IMR-90 (cell line): ENCODE data around the gene PRAMEF2. TPM values are rescaled to one million over a fixed set of nuclear protein-coding genes. Genes with fewer than 3 reads are reported as not detected.
"Not testable (repeated sequence)": the region's sequence is repeated elsewhere in the genome, so short reads cannot be mapped to it uniquely, and the experiment has no call there.

Source experiments
- ATAC-seq: fragments of 200-7000 bp; cut with Tn5 transposase; 2 replicates; pipeline ENCODE4 v1.9.1; 2020; ENCODE audit warnings: low read depth, mild to moderate bottlenecking, moderate library complexity
- BruUV-seq: library from RNA; stranded (reverse); fragments of 400-500 nt; replicated peaks from 2 replicates; lab custom pipeline; 2021; lab: Mats Ljungman, UMichigan
- CTCF ChIA-PET: fragments of 300-600 bp; formaldehyde crosslinking; extraction: SDS; loops from one replicate; lab custom pipeline; 2021; ENCODE audit warnings: antibody characterized with exemption; lab: Yijun Ruan, JAX
- POLR2A ChIA-PET: fragments of 300-600 bp; sonication (Branson Sonifier 250); formaldehyde crosslinking; loops from one replicate; lab custom pipeline; 2022; ENCODE audit warnings: antibody characterized with exemption; ENCODE audit not compliant: unreplicated experiment; lab: Charles Lee
- DNase-seq: peaks from one replicate; pipeline ENCODE4 v3.0.0; 2013
- H2AFZ ChIP-seq: replicated peaks from 2 replicates; pipeline ENCODE3; 2013; ENCODE audit warnings: low read length, mild to moderate bottlenecking; ENCODE audit not compliant: poor library complexity
- H2AK5ac ChIP-seq: 2 replicates; pipeline ENCODE4 v1.6.1; 2013; ENCODE audit warnings: low read depth, low read length, inconsistent platforms
- H2AK9ac ChIP-seq: replicated peaks from 2 replicates; pipeline ENCODE3; 2013; ENCODE audit warnings: mild to moderate bottlenecking, low read depth, low read length, moderate library complexity; ENCODE audit not compliant: poor library complexity
- H2BK120ac ChIP-seq: 2 replicates; pipeline ENCODE4 v1.6.1; 2013; ENCODE audit warnings: low read depth, low read length, inconsistent platforms
- H2BK15ac ChIP-seq: 3 replicates; pipeline ENCODE4 v1.6.1; 2013; ENCODE audit warnings: low read depth, low read length, inconsistent platforms
- H2BK20ac ChIP-seq: 2 replicates; pipeline ENCODE4 v1.6.1; 2013; ENCODE audit warnings: low read depth, mild to moderate bottlenecking, inconsistent platforms, low read length, moderate library complexity
- H2BK5ac ChIP-seq: 2 replicates; pipeline ENCODE4 v1.6.1; 2013; ENCODE audit warnings: mild to moderate bottlenecking, low read depth, low read length, inconsistent platforms; ENCODE audit not compliant: poor library complexity, severe bottlenecking
- H3K14ac ChIP-seq: replicated peaks from 2 replicates; pipeline ENCODE4 v1.6.1; 2013; ENCODE audit warnings: low read depth, low read length, inconsistent platforms
- H3K18ac ChIP-seq: 2 replicates; pipeline ENCODE4 v1.6.1; 2013; ENCODE audit warnings: low read depth, low read length, control low read depth
- H3K23ac ChIP-seq: 2 replicates; pipeline ENCODE4 v1.6.1; 2013; ENCODE audit warnings: low read depth, low read length, inconsistent platforms
- H3K27ac ChIP-seq: 2 replicates; pipeline ENCODE4 v1.5.1; 2013; ENCODE audit warnings: mild to moderate bottlenecking, control low read depth, low read length; ENCODE audit not compliant: insufficient read depth
- H3K27me3 ChIP-seq: 2 replicates; pipeline ENCODE4 v1.6.1; 2013; ENCODE audit warnings: low read length; ENCODE audit not compliant: control insufficient read depth, insufficient read depth
- H3K36me3 ChIP-seq: 2 replicates; pipeline ENCODE4 v1.6.1; 2013; ENCODE audit warnings: low read length, mixed read lengths; ENCODE audit not compliant: control insufficient read depth, insufficient read depth
- H3K4ac ChIP-seq: 2 replicates; pipeline ENCODE4 v1.6.1; 2013; ENCODE audit warnings: low read depth, low read length, inconsistent platforms
- H3K4me1 ChIP-seq: 2 replicates; pipeline ENCODE4 v1.6.1; 2013; ENCODE audit warnings: low read length, mixed read lengths; ENCODE audit not compliant: control insufficient read depth, insufficient read depth
- H3K4me2 ChIP-seq: 2 replicates; pipeline ENCODE4 v1.6.1; 2013; ENCODE audit warnings: low read depth, mild to moderate bottlenecking, control low read depth, low read length, moderate library complexity
- H3K4me3 ChIP-seq: 2 replicates; pipeline ENCODE4 v1.5.1; 2013; ENCODE audit warnings: low read depth, mild to moderate bottlenecking, control low read depth, low read length, moderate library complexity; ENCODE audit not compliant: insufficient read depth
- H3K56ac ChIP-seq: 2 replicates; pipeline ENCODE4 v1.6.1; 2013; ENCODE audit warnings: low read length, inconsistent platforms; ENCODE audit not compliant: insufficient read depth; ENCODE audit errors: extremely low read depth
- H3K79me1 ChIP-seq, 2 experiments: 2 replicates each; pipeline ENCODE4 v1.6.1; 2013; ENCODE audit warnings: low read length in 2 of 2, inconsistent platforms in 1 of 2, low read depth in 1 of 2
- H3K9ac ChIP-seq: 2 replicates; pipeline ENCODE4 v1.6.1; 2013; ENCODE audit warnings: low read depth, low read length, control low read depth
- H3K9me1 ChIP-seq: 2 replicates; pipeline ENCODE4 v1.6.1; 2013; ENCODE audit warnings: low read length, inconsistent platforms; ENCODE audit not compliant: insufficient read depth
- H3K9me3 ChIP-seq: 2 replicates; pipeline ENCODE4 v1.6.1; 2013; ENCODE audit warnings: low read length; ENCODE audit not compliant: control insufficient read depth, insufficient read depth
- H4K20me1 ChIP-seq: 2 replicates; pipeline ENCODE4 v1.6.1; 2013; ENCODE audit warnings: low read length, inconsistent platforms; ENCODE audit not compliant: insufficient read depth
- H4K5ac ChIP-seq: 2 replicates; pipeline ENCODE4 v1.6.1; 2013; ENCODE audit warnings: mild to moderate bottlenecking, low read depth, low read length, control low read depth
- H4K8ac ChIP-seq, 2 experiments: 2 replicates each; pipeline ENCODE4 v1.6.1; 2013; ENCODE audit warnings: low read depth in 2 of 2, low read length in 2 of 2, control low read depth in 1 of 2, inconsistent platforms in 1 of 2
- H4K91ac ChIP-seq: 2 replicates; pipeline ENCODE4 v1.6.1; 2013; ENCODE audit warnings: low read depth, low read length, inconsistent platforms; ENCODE audit not compliant: insufficient read depth
- WGBS, 2 experiments: methylation state at CpG; one replicate each; pipeline versions ENCODE4 v1.1.5 to v1.1.7; 2013; ENCODE audit warnings: missing lambda C conversion rate in 2 of 2; ENCODE audit not compliant: insufficient read length in 1 of 2; ENCODE audit errors: extremely low coverage in 2 of 2; 5-methylcytosine and 5-hydroxymethylcytosine counted together
- dilution Hi-C: fragments of 300-500 bp; cut with HindIII; formaldehyde crosslinking; loops from one replicate; pipeline ENCODE4 v1.14.3; 2018; ENCODE audit warnings: low sequenced_read_pairs; ENCODE audit not compliant: unreplicated experiment
- in situ Hi-C: fragments of 300-500 bp; cut with MboI; formaldehyde crosslinking; loops from 3 replicates; pipeline ENCODE4 v1.14.3; 2019; ENCODE audit warnings: low sequenced_read_pairs, inconsistent platforms, mixed read lengths
- intact Hi-C: fragments of 100-400 bp; cut with micrococcal nuclease; formaldehyde crosslinking; loops from 2 replicates; pipeline ENCODE4 v1.10.0; 2022
- polyA plus RNA-seq, 3 experiments: library from polyadenylated mRNA; depleted of rRNA; stranded (reverse); fragments of >200 nt; gene quantifications; 2 replicates each; pipeline ENCODE4 v1.2.3, GENCODE V29; 2012; ENCODE audit warnings: low replicate concordance in 1 of 3
- total RNA-seq: library from RNA; depleted of rRNA; stranded (reverse); fragments of >200 nt; gene quantifications from 2 replicates; pipeline ENCODE4 v1.2.3, GENCODE V29; 2012

Gene PRAMEF2
- total and polyA plus RNA-seq, 2 of the 4 experiments (the other 2 are of a cell fraction) = not detected

- H3K9me3 ChIP-seq, H3K9ac ChIP-seq, intact Hi-C loops, H3K79me1 ChIP-seq, ATAC-seq, H2BK15ac ChIP-seq, H2AK9ac ChIP-seq, H3K4me3 ChIP-seq, H3K56ac ChIP-seq, H4K5ac ChIP-seq, H3K36me3 ChIP-seq, H3K9me1 ChIP-seq, H4K20me1 ChIP-seq, H3K18ac ChIP-seq, H3K4me1 ChIP-seq, H2AK5ac ChIP-seq, in situ Hi-C loops, H3K4me2 ChIP-seq, H4K8ac ChIP-seq, H3K14ac ChIP-seq, H3K4ac ChIP-seq, H3K23ac ChIP-seq, dilution Hi-C loops, H2AFZ ChIP-seq, DNase-seq, H2BK20ac ChIP-seq, H4K91ac ChIP-seq, H3K27me3 ChIP-seq, POLR2A ChIA-PET, CTCF ChIA-PET, H2BK120ac ChIP-seq, H2BK5ac ChIP-seq, H3K27ac ChIP-seq, BruUV-seq: not testable (repeated sequence)
- WGBS, 2 experiments = no CpG with 5 or more reads among the region's 7 CpGs
Measured at GRCh38 chr1:12863131-12863880, 6.4 kb downstream of the PRAMEF2 start.

- H3K4ac ChIP-seq, POLR2A ChIA-PET, H2BK15ac ChIP-seq, H3K27ac ChIP-seq, H3K9me1 ChIP-seq, H4K5ac ChIP-seq, H3K18ac ChIP-seq, H3K4me3 ChIP-seq, H3K27me3 ChIP-seq, H3K36me3 ChIP-seq, H3K9me3 ChIP-seq, H3K79me1 ChIP-seq, H3K23ac ChIP-seq, ATAC-seq, BruUV-seq, H3K14ac ChIP-seq, H2BK5ac ChIP-seq, H2AK9ac ChIP-seq, H4K91ac ChIP-seq, intact Hi-C loops, H3K56ac ChIP-seq, H3K4me1 ChIP-seq, H2BK20ac ChIP-seq, H3K9ac ChIP-seq, dilution Hi-C loops, in situ Hi-C loops, H2AFZ ChIP-seq, DNase-seq, H3K4me2 ChIP-seq, H4K20me1 ChIP-seq, CTCF ChIA-PET, H2BK120ac ChIP-seq, H2AK5ac ChIP-seq, H4K8ac ChIP-seq: not testable (repeated sequence)
- WGBS, 2 experiments = no CpG with 5 or more reads among the region's 4 CpGs
Measured at GRCh38 chr1:12878453-12878852, 21.6 kb downstream of the PRAMEF2 start.
